ENCODE results near the gene ACTR10. TPM values are rescaled to one million over a fixed set of nuclear protein-coding genes. Genes with fewer than 3 reads are reported as not detected.

ACTR10 gene
- total RNA-seq, 1 experiment from 2014 or later: 39.6 TPM

GRCh38 chr14:58213176-58213575 is 13.2 kb downstream of the ACTR10 start:
- Histone ChIP-seq H3K27me3 (ENCODE audit: insufficient read depth, low read length) (no peaks in the 10 kb centered on the region), H3K4me3 (replicated peaks in 1 of 2; ENCODE audit: low read depth in 1 of 2, low read length in 2 of 2) (no peak overlapping the region), H4K20me1 (ENCODE audit: insufficient read depth) (no peaks in the 10 kb centered on the region), H3K4me2 (ENCODE audit: low read length) (no peak overlapping the region), H3K9me2 (ENCODE audit: insufficient read depth) (no peaks in the 10 kb centered on the region), H3K9ac (ENCODE audit: low read length) (no peak overlapping the region), H3K27ac (ENCODE audit: low read depth, low read length) (no peak overlapping the region), H3K4me1 (ENCODE audit: control insufficient read depth in 1 of 2, insufficient read depth in 2 of 2, low read length in 2 of 2) (peaks cover 11 to 12% of the 10 kb centered on the region in 2 experiments; a peak in 3 of 4 replicates), H2AFZ (ENCODE audit: low read depth, low read length, poor library complexity, severe bottlenecking) (no peak overlapping the region), H3K36me3 (ENCODE audit: control insufficient read depth in 1 of 2, insufficient read depth in 2 of 2, low read length in 2 of 2) (peaks cover 9 to 13% of the 10 kb centered on the region in 2 experiments; a peak in 3 of 4 replicates), H3K9me3 (ENCODE audit: control insufficient read depth in 1 of 2, insufficient read depth in 1 of 2, low read depth in 1 of 2, low read length in 2 of 2) (no peaks in the 10 kb centered on the region), H3K79me2 (ENCODE audit: insufficient read depth, low read length) (no peaks in the 10 kb centered on the region)
- intact Hi-C loops (cut with micrococcal nuclease): no loop called here
- POLR2A ChIA-PET: interaction anchor here (0.6 kb wide), 1 partner anchor 80 kb away, joined by 5 read pairs; no protein-coding TSS in a partner anchor
- ATAC-seq (no peak), DNase-seq (ENCODE audit: low read depth, low spot score) (no peak)
- RAD21 ChIA-PET (ENCODE audit: low non-redundant PET in 1 of 2, low total read pairs in 2 of 2, uncharacterized antibody in 2 of 2, unreplicated experiment in 2 of 2): no interaction called here
- no TSS peak for BruUV-seq (replicated peaks)
- CTCF ChIA-PET: no interaction called here
- TF ChIP-seq CTCF (IDR thresholded peaks at IDR 0.05 in 2 of 3, conservative IDR thresholded peaks at IDR 0.05 in 1 of 3; ENCODE audit: borderline replicate concordance in 1 of 3, insufficient read depth in 1 of 3, low read depth in 2 of 3, low read length in 2 of 3): no peak
- no peak for TF ChIP-seq YY1 (IDR thresholded peaks at IDR 0.05; ENCODE audit: extremely low read depth, insufficient replicate concordance, low read depth, low read length)
- TF ChIP-seq ZNF274 (IDR thresholded peaks at IDR 0.05; ENCODE audit: low read depth, low read length): no peak
- TF ChIP-seq CEBPB (IDR thresholded peaks at IDR 0.05; ENCODE audit: low read depth): no peak
- no peak for TF ChIP-seq FOSL1 (IDR thresholded peaks at IDR 0.05; ENCODE audit: low read depth)
- TF ChIP-seq POLR2A (IDR thresholded peaks at IDR 0.05; ENCODE audit: borderline replicate concordance, extremely low read depth, insufficient read depth, insufficient read length): no peak
- no peak for TF ChIP-seq REST (IDR thresholded peaks at IDR 0.05; ENCODE audit: low read depth)
- TF ChIP-seq MAX (IDR thresholded peaks at IDR 0.05): no peak
- TF ChIP-seq POLR2AphosphoS5 (IDR thresholded peaks at IDR 0.05; ENCODE audit: low read depth, low read length): no peak
- no peak for TF ChIP-seq EZH2phosphoT487 (IDR thresholded peaks at IDR 0.05; ENCODE audit: borderline replicate concordance)
